Globus pallidus (tissue), 1 donor: Measurements from ENCODE around the gene CENPO.
A peak's percentile ranks its signal among the peaks of the same experiment; 100 is the strongest.

Experiments used
- DNase-seq: peaks from one replicate; pipeline ENCODE4 v3.0.0-alpha.2; 2015; ENCODE audit warnings: low spot score

CENPO gene

GRCh38 chr2:24792874-24793760 is at the start of gene CENPO, which contains the start of gene PTRHD1:
TSS of gene CENPO (plus strand) at chr2:24793425. CDS start at chr2:24793920, 495 bp downstream.
TSS of gene PTRHD1 (minus strand) at chr2:24793391. CDS start at chr2:24793377, 14 bp downstream.
- peak; percentile 96 for DNase-seq

DNA sequence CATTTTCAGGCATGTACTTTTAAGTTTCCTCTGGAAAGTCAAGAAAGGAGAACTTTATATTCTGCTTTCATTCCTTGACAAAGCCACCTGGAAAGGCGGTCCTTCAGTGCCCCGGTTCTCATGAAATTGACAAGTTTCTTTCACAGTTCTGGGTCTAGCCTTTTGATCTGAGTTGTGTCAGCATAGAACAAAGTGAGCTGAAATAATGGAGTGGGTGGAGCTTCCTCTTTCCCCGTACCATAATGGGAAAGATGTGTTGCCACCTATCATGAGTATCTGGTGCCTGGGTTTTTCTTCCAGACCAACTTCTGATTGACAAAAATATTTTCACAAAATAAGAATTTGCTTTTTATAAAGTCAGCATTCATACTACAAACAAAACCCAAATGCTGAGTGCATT is 49.3 kb upstream of the CENPO start:
- DNase-seq: no peak

- peak; percentile 29 for DNase-seq
These were observed 48.9 kb upstream of the CENPO start for GRCh38 chr2:24744356-24744755.

DNA sequence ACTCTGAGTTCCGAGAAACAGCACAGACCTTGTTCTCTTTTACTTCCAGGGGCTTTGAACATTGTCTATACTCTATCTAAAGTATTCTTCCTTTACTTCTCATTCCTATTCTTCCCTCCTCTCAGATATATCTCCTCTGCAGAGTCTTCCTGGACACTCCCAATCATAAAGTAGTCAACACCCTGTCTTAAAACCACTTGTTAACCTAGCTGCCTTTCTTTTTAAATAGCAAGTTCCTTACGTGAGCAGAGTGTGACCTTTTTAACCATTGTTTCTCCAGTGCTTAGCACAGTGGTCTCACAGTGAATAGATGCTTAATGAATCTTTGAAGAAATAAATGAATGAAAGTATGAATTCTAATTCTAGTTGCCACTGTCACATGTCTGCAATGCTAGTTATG is 47.4 kb upstream of the CENPO start:
- DNase-seq: no peak

DNA sequence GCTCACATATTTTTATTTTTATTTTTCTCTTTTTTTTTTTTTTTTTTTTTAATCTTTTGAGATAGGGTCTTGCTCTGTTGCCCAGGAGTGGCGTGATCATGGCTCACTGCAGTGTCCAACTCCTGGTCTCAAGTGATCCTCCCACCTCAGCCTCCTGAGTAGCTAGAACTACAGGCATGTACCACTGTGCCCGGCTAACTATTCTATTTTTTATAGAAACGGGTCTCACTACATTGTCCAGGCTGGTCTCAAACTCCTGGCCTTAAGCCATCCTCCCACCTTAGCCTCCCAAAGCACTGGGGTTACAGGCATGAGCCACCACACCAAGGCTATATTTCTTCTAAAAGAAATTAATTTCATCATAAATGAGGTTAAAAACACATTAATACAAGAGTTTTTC is 45.9 kb upstream of the CENPO start:
- DNase-seq: no peak

DNA sequence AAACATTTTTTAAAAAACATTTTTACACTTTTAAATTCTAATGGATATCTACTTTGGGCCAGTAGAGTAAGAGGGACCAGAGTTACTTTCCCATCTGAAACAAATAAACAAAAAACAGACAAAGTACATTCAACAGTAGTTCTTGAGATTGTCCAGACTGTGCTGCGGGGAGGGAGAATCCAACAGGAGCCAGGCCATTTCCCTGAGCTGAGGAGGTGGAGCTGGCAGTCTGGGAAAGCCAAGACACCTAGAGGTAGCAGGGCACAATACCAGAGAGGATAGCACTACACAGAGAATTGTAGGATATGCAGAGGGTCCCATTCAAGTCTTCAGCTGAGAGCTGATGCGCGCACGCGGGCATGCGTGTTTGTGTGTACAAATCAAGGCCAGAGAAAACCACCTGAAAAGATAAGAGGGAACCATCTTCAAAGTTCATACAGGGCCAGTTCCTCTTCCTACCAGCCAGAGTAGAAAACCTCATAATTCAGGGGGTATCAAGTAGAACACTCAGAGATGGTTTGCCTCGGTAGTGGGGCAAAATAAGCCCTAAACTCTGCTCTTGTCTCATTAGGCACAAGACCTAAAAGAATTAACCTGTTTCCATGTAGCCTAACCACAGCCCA is 44.0 kb upstream of the CENPO start:
- no peak for DNase-seq

GRCh38 chr2:24754985-24755705 is 38.1 kb upstream of the CENPO start:
- DNase-seq: no peak

DNA sequence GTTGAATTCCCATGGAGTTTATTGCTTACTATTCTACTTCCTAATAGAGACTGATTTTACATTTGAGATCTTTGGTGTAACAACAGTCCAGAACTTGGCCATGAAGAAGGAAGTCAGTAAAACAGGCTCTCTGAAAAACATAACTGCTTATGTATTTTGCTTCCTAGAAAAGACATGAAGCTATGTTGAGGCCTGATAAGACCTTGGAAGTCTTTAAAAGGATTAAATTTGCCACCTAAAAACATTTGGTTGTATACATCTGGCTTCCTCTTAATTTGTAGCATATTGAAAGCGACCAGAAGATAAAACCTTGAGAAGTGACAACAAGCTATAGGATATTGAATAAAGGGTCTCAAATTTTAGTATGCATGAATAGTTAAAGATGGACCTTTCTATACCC is 36.4 kb upstream of the CENPO start:
- DNase-seq: no peak

- DNase-seq: no peak
These were observed 31.4 kb upstream of the CENPO start for GRCh38 chr2:24761866-24762265.

GRCh38 chr2:24762518-24762917 is 30.7 kb upstream of the CENPO start:
- no peak for DNase-seq

GRCh38 chr2:24763843-24764242 is 29.4 kb upstream of the CENPO start:
- no peak for DNase-seq

DNA sequence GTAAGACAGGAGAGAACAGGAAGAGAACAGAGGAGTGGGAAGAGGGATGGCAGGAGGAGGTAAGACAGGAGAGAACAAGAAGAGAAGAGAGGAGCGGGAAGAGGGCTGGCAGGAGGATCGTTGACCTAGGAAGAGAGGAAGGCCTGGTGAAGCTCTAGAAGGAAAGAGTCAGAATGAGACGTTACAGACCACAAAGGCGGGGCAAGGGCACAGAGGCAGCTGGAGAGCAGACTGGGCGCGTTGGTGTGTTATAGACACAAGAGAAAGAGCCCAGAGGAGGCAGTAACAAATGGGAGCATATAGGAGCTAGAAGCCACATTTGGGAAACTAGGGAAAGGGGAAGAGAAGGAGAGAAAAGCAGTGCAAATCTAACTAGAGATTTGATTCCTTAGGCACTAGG is 26.6 kb upstream of the CENPO start:
- DNase-seq: no peak

GRCh38 chr2:24768013-24768412 is 25.2 kb upstream of the CENPO start:
- no peak for DNase-seq

- no peak for DNase-seq
These were observed 24.6 kb upstream of the CENPO start for GRCh38 chr2:24768601-24769000.

- DNase-seq: no peak
These were observed 22.2 kb upstream of the CENPO start for GRCh38 chr2:24771061-24771460.

- no peak for DNase-seq
These were observed 21.2 kb upstream of the CENPO start for GRCh38 chr2:24771764-24772586.

DNA sequence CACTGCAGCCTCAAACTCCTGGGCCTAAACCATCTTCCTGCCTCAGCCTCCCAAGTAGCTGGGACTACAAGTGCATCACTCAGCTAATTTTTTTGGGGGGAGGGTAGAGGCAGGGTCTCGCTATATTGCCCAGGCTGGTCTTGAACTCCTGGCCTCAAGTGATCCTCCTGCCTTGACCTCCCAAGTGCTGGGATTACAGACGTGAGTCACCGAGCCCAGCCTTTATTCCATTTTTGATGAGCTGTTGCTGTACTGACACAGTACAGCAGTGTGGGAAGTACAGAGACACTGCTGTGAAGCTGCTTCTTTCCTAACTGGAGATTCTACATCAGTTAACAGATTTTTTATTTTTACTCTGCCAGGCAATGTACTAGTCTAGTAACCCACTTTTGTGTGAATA is 18.9 kb upstream of the CENPO start:
- no peak for DNase-seq

DNA sequence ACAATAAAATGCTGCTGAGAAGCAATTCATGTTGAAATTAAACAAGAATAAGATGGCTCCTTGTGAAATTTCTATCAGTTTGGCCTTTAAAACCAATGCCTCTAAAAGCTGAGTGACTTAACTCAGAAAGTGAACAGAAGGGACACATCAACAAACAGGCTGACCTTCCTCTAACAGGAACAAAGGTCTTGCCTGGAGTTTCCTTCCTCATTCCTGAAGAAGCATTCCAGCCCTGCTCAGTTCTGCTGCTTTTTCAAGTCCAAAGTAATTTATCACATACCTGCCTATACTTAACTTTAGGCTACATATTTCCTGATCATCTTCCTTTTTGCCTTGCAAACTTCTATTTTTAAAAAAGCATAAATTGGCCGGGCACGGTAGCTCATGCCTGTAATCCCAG is 14.1 kb upstream of the CENPO start:
- DNase-seq: no peak

DNA sequence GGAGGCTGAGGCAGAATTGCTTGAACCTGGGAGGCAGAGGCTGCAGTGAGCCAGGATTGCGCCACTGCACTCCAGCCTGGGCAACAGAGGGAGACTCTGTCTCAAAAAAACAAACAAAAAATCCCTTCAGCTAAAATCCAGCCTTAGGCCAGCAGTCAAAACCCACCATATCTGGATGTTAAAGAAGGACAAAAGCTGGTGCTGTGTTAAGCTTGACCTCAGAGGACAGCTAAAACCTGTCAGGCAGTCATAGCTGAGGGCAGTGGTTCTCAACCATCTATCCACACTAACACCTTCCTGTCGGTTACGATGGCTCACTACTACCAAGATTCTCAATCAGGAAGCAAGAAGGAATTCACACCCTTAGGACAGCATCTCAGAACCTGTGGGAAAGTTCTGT is 9.6 kb upstream of the CENPO start:
- DNase-seq: no peak

- no peak for DNase-seq
These were observed 7.4 kb upstream of the CENPO start for GRCh38 chr2:24785671-24786321.

DNA sequence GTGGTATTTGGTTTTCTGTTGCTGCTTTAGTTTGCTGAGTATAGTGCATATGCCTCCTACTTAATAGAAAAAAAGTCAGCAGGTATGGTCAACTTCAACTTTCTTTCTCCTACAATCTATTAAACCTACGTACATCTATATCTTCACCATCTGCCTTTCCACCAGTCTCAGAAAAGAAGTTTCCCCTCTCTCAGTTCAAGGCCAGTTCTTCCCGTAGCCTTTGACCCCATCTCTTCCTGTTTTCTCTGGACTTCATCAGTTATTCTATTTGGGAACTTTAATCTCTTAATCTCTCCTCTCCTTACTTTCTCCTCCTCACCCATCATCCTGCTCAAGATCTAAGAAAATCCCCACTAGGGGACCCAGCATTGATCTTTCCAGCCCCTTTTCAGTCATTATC is 5.7 kb upstream of the CENPO start:
- no peak for DNase-seq
